Tibial artery (tissue), 4 donors: ENCODE results near the gene EGFL7.
"Not testable (repeated sequence)": the region's sequence is repeated elsewhere in the genome, so short reads cannot be mapped to it uniquely, and the experiment has no call there.

ENCODE experiments used
- DNase-seq, 2 donors: peaks; one replicate each; pipeline ENCODE4 v3.0.0-alpha.2; 2019
- H3K27ac ChIP-seq, 2 donors: fragments of 200-600 bp; sonication (generic) in 1 of 2; 1 replicate in 1 of 2; 2 replicates in 1 of 2; pipeline ENCODE4 v1.5.1; 2018 to 2019; ENCODE audit warnings: mild to moderate bottlenecking in 1 of 2
- H3K27me3 ChIP-seq, 2 donors: fragments of 200-600 bp; sonication (generic) in 1 of 2; one replicate each; pipeline versions ENCODE4 v1.5.1 to v1.6.0; 2016 to 2019
- H3K36me3 ChIP-seq, 3 donors: fragments of 200-600 bp; sonication (generic) in 2 of 3; one replicate each; pipeline ENCODE4 v1.5.1; 2016 to 2019; ENCODE audit warnings: mild to moderate bottlenecking in 2 of 3
- H3K4me1 ChIP-seq, 4 donors: fragments of 200-600 bp; sonication (generic) in 2 of 4; 1 replicate in 3 of 4; 2 replicates in 1 of 4; pipeline ENCODE4 v1.5.1; 2016 to 2019
- H3K4me3 ChIP-seq, 2 donors: fragments of 200-600 bp; sonication (generic) in 1 of 2; 1 replicate in 1 of 2; 2 replicates in 1 of 2; pipeline ENCODE4 v1.5.1; 2018 to 2019; ENCODE audit warnings: mild to moderate bottlenecking in 2 of 2
- H3K9me3 ChIP-seq, 3 donors: fragments of 200-600 bp; sonication (generic) in 1 of 3; one replicate each; pipeline ENCODE4 v1.5.1; 2016 to 2019
- CTCF ChIP-seq, 2 experiments: fragments of 200-600 bp in 1 of 2; fragments of 450-650 bp in 1 of 2; IDR thresholded peaks; one replicate each; pipeline ENCODE4 v1.5.1; 2017 to 2019; ENCODE audit warnings: antibody characterized with exemption in 2 of 2, mild to moderate bottlenecking in 1 of 2, moderate library complexity in 1 of 2
- intact Hi-C: fragments of 100-400 bp; cut with DNase I; formaldehyde crosslinking; loops from one replicate; pipeline ENCODE4 v1.15.0; 2023; ENCODE audit warnings: low total_unique reads

EGFL7 gene

GRCh38 chr9:136707011-136707410 is 44.3 kb downstream of the EGFL7 start:
- Histone ChIP-seq H3K36me3 (no peaks in the 10 kb centered on the region), H3K4me1 (peaks cover 0 to 6% (median 4%) of the 10 kb centered on the region in 4 donors), H3K27me3 (peaks cover 0 to 22% of the 10 kb centered on the region in 2 donors), H3K4me3 (no peak overlapping the region), H3K27ac (no peak overlapping the region), H3K9me3 (no peaks in the 10 kb centered on the region)
- no peak for TF ChIP-seq CTCF (IDR thresholded peaks at IDR 0.05)
- DNase-seq = no peak
- intact Hi-C loops = no loop called here

GRCh38 chr9:136707849-136708517 is 45.3 kb downstream of the EGFL7 start:
- H3K9me3 ChIP-seq = no peaks in the 10 kb centered on the region
- H3K27ac ChIP-seq = no peak overlapping the region
- H3K4me1 ChIP-seq = peaks cover 0 to 14% (median 11%) of the 10 kb centered on the region in 4 donors
- DNase-seq = no peak
- no peaks in the 10 kb centered on the region for H3K36me3 ChIP-seq
- H3K4me3 ChIP-seq = no peak overlapping the region
- no peak for TF ChIP-seq CTCF (IDR thresholded peaks at IDR 0.05)
- H3K27me3 ChIP-seq = peaks cover 3 to 29% of the 10 kb centered on the region in 2 donors
- intact Hi-C loops = no loop called here

- intact Hi-C loops = no loop called here
- peaks cover 0 to 23% (median 13%) of the 10 kb centered on the region in 4 donors for H3K4me1 ChIP-seq
- DNase-seq = no peak
- H3K4me3 ChIP-seq = no peak overlapping the region
- no peaks in the 10 kb centered on the region for H3K36me3 ChIP-seq
- no peak for TF ChIP-seq CTCF (IDR thresholded peaks at IDR 0.05)
- peaks cover 4 to 45% of the 10 kb centered on the region in 2 donors for H3K27me3 ChIP-seq
- H3K9me3 ChIP-seq = no peaks in the 10 kb centered on the region
- no peak overlapping the region for H3K27ac ChIP-seq
Measured at GRCh38 chr9:136709454-136710109, 46.9 kb downstream of the EGFL7 start.

- Histone ChIP-seq H3K27me3 (peaks cover 4 to 54% of the 10 kb centered on the region in 2 donors), H3K27ac (no peak overlapping the region), H3K36me3 (no peaks in the 10 kb centered on the region), H3K9me3 (no peaks in the 10 kb centered on the region), H3K4me1 (peaks cover 0 to 23% (median 13%) of the 10 kb centered on the region in 4 donors), H3K4me3 (no peak overlapping the region)
- no peak for DNase-seq
- intact Hi-C loops = no loop called here
- TF ChIP-seq CTCF (IDR thresholded peaks at IDR 0.05) = no peak
Measured at GRCh38 chr9:136710543-136710942, 47.8 kb downstream of the EGFL7 start.

GRCh38 chr9:136711219-136711648 is 48.5 kb downstream of the EGFL7 start:
- H3K36me3 ChIP-seq, H3K27ac ChIP-seq, intact Hi-C loops, H3K9me3 ChIP-seq, DNase-seq, H3K4me3 ChIP-seq: not testable (repeated sequence)
- Histone ChIP-seq H3K27me3 (peaks cover 4 to 54% of the 10 kb centered on the region in 2 donors), H3K4me1 (peaks cover 0 to 23% (median 13%) of the 10 kb centered on the region in 4 donors)
